NCI-H524 treated with DMSO at 0.1 percent for 48 hours (cell line): ENCODE measurements around the gene CD34.
"Not testable (repeated sequence)": the region's sequence is repeated elsewhere in the genome, so short reads cannot be mapped to it uniquely, and the experiment has no call there.

Source experiments
- DNase-seq: peaks from one replicate; lab custom pipeline; 2025; lab: John Stamatoyannopoulos, UW

Gene CD34

DNA sequence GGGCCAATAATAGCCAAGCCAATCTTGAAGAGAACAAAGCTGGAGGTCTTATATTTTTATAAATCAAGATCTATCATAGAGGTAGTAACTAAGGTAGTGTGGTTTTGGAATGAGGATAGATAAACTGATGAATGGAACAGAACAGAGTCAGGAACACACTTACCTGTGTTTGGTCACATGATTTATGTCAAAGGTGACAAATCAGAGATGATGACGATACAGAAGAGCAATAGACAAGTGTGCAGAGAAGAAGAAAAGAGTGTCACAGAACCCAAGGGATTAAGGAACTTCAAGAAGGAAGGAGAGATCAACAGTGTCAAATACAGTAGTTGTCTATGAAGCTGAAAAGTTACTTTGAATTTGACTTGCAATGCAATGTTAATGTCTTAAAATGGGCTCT lies 16.1 kb upstream of the CD34 start:
- DNase-seq: no peak

DNA sequence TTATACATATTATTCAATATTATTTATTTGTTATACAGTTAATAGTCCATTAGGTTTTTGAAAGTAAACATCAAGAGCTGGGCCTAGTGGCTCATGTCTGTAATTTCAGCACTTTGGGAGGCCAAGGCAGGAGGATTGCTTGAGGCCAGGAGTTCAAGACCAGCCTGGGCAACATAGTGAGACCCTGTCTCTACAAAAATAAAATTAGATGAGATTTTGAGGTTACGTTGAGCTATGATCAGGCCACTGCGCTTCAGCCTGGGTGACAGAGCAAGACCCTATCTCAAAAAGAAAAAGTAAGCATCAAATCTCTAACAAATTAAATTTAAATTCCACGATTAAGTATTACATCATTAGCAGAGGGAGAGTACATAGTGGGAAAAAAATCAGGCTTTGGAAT lies 15.0 kb upstream of the CD34 start:
- DNase-seq: not testable (repeated sequence)

DNA sequence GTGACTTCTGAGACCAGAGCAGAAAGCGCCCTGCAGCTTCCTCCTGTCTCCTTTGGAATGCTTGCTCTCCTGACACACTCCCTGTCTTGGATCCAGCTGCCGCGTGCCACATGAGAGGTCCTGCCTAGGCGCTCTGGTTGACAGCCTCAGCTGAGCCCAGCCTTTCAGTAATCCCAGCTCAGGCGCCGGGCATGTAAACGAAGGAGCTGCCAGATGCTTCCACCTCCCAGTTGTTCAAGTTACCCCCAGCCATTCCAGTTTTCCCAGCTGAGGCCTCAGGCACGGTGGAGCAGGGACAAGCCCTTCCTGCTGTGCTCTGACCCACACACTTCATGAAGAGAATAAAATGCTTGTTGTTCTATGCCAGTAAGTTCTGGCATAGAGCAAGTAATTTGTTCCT lies 14.3 kb upstream of the CD34 start:
- DNase-seq: peak; percentile 30

DNA sequence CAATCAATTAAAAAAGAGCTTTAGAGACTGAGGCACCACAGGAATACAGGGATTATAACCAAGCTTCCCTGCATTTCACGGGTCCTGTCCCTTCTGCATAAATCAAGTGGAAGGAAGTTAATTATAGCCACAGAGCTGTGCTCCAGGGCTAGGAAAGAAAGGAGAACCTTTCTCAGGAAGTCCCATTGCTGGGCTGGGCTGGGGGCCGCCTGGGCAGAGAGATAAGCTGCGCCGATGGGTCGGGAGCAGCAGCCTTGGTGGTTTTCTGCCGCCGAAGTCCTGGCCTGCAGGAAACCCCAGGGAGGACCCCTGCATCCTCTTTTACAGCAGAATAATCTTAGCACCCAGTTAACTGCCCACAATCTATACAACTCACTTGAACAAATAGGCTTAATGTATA lies 12.6 kb upstream of the CD34 start:
- no peak for DNase-seq

DNA sequence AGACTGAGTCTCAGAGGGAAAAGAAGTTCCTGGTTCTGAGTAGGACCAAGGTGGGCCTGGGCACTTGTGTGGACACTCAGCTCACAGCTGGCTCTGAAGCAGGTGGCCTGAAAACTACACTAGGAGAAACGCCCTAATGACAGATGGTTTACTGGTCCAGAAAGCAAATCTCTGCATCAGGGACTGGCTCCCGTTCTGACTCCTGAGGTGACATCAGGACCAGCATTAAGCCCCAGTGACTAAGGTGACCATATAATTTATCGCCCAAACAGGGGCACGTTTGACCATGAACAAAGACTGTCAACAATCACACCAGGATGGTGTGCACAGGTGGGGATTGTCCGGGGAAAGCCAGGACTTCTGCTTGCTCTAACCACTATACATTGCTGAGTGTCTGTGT lies 12.2 kb upstream of the CD34 start:
- peak; percentile 9 for DNase-seq

DNA sequence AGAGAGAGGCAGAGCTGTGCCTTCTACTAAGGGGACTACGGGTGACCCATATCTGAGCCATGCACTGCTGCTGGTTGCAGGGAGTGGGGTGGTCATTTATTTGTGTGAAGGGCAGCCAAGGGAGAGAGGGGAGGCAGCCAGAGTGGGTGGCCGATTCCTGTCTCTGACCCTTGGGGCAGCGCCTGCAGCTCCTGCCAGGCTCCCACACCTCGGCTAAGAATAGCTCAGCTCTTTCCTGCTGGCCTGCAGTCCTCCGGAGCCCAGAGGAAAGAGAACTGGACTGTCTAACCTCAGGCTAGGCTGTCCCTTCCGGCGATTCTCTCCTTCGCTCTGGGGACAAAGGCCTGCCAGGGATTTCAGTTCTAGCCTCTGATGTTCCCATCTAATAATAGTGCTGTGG lies 11.6 kb upstream of the CD34 start:
- no peak for DNase-seq

DNA sequence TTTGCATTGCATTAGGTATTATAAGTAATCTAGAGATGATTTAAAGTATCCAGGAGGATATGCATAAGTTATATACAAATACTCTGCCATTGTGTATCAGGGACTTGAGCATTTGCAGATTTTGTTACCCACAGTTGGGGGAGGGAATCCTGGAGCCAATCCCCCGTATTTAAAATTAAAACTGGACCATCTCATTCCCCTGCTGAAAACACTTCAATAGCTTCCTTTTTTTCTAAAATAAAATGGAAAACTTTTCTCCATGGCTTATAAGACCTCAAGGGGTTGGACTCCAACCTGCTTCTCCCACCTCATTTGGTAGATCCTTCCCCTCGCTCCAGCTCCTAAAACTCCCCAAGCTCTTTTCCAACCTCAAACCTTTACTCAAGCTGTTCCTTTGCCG lies 10.4 kb upstream of the CD34 start:
- no peak for DNase-seq

DNA sequence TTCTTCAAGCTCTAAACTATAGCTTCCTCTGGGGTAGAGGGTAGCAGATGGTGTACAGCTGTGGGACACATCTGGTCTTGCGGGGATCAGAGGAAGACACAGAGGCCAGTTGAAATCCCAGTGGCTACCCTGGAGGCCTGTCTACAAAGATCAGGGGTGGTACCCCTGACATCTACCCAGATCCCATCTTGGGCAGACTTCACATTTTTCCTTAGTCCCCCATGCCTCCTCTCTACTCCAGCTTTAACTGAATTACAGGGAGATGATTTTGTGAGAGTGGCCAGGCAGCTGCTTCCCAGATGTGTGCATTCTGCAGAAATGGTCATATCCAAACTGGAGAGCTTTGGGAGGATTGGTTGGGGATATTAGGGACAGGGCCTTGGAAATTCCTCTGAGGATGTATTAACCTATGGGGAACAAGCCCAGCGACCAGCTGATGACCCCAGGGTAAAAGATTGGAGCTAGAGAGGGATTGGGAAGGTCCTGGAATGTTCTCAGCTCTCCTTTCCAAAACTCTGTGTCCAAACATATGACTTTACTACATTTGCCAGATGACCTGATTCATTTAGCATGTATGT lies 9.6 kb upstream of the CD34 start:
- DNase-seq: no peak

DNA sequence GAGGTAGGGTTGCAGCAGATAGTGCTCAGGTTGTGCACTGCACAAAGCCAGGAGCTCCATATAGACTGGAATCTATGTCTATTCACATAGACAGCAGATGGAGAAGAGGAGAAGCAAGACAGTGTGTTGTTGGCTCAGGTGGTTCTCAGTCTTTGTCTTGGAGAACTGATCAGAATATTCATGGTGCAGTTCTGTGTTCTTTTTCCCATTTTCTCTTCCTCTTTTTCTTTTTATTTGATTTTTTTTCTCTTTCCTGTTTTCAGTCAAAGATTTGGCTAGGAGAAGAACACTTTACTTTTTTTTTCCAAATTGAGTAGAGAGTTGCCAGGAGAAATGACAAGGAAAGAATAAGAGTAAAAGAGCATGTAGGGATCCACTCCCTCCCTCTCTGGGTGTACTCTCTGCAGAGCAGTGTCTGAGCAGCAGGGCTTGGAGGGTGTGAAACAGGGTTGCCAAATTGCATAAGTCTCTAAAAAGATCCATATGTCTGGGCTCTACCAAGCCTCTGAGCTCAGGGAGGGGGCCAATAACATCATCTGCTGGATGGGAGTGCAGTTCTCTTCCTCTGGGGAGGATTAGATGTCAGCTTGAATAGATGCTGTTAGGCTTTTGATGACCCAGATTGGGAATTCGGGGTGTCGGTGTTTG lies 8.7 kb upstream of the CD34 start:
- DNase-seq: no peak

DNA sequence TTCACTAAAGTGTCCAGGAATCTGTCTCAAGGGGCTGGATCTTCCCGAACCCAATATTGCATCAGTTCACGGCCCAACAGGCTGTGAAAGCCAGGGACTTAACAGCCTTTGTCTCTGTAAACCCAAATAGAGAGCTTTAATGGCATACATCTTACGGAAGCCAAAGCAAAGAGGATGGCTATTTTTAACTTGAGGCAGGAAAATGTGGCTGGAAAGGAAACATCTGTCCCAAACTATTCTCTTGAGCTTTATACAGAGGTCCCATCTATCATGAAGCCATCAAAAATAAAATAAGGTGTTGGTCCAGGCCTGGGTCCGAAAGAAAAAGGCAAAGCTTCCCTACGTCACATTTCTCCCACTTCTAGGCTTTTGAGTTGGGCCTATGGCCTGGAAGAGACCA lies 7.7 kb upstream of the CD34 start:
- DNase-seq: no peak

DNA sequence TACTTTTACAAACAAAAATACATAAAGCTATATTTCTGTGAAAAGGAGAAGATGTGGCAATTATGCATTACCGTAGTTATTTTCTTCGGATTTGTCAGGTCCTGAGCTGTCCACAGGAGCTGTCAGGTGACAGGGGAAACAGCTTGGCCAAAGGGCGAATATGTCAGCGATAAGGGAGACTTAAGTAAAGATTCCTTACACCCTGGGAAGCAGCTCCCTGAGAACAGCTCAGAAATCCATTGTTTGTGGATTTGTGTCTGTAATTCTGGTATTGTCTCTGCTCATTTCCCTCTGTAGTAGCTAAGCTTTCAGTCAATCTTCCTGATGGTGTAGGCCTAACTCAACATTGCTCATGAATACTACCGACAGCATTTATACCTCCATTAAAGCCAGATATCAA lies 7.1 kb upstream of the CD34 start:
- DNase-seq: no peak

DNA sequence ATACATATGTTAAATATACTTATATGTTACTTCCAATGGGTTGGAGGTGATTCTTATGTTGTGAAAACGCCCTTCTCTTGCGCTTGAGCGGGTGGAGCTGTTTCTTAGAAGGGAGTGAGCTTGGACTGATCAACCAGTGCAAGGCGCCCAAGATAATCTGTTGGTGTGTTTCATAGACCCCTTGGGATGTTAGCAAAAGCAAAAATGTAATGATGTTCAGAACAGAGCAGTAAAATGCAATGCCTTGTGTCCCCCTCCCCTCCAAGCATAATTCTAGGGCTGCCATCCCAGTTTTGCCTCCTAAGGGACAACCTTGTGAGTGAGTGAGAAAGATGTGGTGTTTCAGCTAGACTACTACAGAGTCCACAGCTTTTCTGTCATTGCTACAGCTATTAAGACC lies 6.2 kb upstream of the CD34 start:
- DNase-seq: no peak

DNA sequence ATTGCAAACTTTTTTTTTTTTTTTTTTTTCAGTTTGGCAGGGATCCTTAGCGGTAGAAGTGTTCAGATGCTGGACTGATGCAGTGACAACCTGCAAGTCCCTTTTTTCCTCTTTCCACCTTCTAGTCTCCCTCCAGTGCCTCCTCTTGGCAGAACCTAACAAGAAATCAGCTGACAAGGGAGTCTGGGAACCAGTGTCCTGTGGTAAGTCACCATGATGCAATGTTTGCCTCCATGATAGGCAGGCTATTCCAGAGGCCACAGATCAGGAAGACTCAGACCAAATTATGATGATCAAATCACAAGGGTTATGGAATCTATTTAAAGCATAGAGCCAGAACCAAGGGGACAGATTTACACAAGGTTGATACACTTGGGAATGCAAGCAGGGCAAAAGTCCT lies 3.0 kb upstream of the CD34 start:
- DNase-seq: no peak

DNA sequence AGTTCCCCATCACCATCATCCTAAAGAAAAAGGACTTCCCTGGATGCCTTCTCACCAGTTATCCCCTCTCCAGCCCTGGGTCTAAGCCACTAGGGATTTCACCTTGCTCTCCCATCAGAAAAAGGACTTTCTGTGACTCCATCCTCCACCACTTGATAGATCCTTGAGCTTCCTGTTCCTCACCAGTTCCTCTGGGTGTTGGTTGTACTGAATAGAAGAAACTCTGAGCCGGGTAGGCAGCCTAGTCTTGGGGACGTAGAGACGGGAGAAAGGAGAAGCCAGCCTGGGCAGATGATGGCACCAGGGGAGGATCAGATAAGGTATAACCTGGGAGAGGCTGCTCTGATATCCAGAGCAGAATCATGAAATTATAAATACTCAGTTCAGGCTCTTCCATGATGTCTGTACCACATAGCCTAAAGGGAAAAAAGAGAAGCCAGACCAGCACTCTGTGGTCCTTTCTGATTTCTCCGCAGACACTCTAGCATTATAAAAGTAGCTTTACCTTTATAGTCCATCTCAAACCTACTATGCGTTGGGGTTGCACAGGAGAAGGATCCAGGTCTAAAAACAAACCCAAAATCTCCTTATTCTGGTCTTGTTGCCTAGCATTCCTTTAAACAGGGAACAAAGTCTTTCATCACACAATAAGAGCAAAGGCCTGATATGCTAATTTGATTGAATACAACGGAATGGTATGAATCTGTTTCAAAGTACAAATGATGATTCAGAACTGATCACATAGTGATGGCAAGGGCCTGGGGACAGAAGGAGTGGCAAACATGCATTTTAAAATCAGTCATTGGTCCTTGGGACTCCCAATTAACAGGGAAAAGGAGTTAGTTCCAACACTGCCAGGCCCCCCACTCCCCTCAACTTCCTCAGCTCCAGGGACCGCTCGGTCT lies 1.2 kb upstream of the CD34 start:
- no peak for DNase-seq

DNA sequence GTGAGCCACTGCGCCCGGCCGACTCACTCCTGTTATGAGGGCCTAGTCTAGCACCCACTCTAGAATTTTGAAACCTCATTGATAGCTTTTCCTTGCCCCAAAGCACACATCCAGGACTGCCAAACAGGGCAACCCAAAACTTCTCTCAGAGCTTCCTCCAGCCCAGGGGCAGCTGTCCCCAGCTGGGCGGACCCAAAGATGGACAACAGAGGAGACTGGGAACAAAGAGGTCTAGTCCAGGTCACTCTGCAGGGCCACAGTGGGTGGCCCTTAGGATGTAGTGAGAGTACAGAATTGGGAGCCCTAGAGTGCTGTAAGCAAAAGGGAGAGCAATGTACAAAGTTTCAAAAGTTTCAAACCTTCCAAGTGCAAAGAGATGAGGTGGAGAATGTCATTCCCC lies 1.2 kb downstream of the CD34 start:
- no peak for DNase-seq

DNA sequence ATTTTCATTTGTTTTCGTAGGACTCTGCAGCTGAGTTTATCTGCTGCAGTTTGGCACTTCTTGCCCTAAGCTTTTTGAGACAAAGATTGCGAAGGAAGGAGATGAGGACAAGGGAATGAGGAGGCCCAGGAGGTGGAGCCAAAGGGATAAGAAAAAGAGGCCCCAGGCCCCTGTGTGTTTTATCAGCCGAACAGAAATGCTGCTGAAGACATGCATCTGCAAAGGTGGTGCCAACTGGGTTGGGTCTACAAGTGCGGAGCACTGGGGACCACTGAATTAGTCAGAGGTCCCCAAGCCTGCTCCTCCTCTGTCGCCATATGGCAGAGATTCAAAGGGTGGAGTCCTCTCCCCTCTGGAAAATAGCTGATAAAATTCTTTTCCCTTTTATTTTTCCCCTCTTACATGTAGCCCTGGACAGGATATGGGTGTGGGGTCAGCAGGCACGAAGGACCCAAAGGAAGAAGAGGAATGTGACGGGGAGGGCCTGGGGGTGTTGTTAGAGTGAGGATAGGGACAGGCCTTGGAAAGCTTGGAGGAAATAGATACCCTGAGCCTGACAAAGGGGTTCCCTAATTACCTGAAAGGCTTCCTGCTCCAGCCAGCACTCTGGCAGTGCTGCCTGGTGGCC lies 2.7 kb downstream of the CD34 start:
- DNase-seq: no peak

DNA sequence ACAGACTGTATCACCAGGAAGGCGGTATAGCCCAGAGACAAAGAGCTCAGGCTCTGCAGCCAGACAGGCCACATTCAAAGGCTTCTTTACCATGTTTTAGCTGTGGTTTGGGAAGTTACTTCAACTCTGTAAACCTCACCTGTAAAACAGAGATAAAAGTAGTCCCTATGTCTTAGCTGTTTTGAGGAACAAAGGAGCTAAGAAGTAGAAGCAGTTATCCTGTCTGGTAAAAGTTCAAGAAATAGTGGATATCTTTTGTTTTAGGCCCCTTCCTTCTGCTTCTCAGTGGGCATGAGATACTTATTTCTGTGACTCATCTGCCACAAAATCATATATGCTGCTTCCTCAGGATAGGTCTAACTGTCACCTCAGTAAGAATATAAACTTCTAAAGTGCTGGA lies 6.5 kb downstream of the CD34 start:
- DNase-seq: no peak

DNA sequence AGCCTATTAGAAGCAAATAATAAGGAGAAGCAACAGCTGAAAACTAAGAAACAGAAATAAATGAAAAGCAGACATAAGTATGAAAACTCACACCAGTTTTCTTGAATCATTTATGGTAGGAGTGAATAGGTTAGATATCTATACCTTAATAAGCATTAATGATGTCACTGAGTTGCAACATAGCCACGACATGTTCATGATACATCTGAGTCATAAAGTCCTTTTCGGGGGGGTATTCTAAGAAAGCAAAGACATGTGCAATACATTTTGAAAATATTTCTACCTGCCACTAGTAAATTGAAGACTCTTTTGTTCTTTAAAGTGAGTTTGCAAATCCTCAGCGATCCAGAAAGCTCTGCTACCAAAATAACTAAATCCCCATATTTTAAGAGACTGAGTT lies 7.2 kb downstream of the CD34 start:
- DNase-seq: no peak

DNA sequence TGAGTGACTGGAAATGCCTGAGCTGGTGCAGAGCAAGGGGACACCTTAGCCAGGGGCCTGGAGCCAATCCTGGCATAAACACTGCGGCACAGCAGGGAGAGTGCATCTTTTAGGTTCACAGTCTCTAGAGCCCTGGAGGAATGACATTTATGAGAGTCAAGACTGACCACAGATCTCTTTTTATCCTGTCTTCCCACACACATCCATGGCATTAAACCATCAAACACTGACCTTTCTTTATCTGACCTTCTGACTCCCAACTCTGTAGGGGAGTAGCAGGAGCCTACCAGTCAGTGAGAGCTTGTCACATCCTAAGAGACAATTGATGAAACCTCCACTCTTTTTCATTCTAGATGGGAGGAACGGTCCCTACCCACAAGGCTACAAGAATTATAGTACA lies 7.9 kb downstream of the CD34 start:
- no peak for DNase-seq

DNA sequence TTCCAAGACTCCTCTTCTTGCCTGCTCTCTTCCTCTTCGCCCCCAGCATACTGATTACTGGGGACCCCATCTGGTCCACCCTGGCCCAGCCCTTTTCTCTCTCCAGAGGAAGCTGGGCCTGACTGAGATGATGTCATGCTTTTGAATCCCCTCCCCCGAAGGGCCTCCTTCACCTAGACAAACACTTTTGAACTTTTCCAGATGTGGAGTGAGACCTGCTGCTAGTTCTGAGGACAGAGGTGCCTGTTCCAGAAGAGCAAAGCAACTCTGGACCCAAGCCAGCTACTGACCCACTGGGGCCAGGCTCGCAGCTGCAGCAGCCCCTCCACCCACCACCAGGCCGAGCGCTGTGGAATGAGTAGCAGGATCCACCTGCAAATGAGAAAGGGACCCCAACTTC lies 8.4 kb downstream of the CD34 start:
- no peak for DNase-seq

DNA sequence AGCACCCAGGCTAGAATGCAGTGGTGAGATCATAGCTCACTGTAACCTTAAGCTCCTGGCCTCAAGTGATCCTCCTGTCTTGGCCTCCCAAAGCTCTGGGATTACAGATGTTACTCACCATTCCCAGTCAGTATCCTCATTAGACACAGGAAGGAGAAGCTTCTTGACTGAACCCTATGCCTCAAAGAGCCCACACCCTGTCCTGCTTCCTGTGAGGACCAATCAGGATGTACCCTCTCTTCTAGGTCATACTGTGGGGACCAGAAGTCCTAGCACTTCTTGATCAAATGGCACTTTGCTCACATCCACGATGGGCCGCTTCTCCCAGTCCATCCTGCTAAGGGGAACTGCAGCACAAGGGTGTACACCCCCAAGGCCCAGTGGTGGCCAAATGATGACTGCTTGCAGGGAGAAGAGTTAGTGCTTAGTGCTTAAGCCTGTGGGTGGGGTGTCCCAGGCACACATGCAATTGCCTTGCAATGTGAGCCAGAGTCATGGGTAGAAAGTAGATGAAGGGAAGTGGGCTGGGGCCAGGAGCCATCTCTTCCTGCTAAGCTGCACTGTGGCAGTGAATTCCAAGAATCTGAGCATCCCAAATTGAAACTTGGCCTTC lies 9.8 kb downstream of the CD34 start:
- no peak for DNase-seq

DNA sequence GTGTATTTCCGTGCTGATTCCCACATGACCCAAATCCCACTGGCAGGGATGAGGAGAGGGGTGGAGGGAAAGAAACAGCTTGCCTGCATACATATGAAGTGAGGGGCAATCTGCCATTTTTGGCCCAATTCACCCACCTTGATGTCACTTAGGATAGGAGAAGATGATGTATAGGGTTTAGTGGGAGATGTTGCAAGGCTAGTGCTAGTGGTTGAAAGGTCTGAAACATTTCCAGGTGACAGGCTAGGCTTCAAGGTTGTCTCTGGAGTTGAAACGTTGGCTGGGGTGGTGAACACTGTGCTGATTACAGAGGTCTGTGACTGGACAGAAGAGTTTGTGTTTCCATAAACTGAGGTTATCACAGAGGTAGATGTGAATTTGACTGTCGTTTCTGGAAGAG lies 12.1 kb downstream of the CD34 start:
- no peak for DNase-seq

DNA sequence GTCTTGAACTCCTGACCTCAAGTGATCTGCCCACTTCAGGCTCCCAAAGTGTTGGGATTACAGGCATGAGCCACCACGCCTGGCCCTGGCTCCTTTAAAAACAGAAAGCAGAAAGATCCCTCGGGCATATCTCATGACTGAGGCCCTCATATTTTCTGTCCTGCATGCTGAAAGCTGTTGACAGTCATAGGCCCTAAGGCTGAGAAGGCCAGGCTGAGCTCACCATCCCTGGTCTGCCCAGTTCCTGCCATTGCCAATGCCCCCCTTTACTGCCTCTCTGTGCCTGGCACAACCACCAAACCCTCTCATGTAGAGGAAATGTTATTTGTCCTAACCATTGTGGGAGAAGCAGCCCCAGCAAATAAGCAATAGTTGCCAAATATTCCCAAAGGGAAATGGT lies 12.7 kb downstream of the CD34 start:
- no peak for DNase-seq
